ENCODE data around the gene TUBB1. TPM values are rescaled to one million over a fixed set of nuclear protein-coding genes. Genes with fewer than 3 reads are reported as not detected.

The TUBB1 gene
- total RNA-seq, 1 experiment from 2014 or later, result not detected

GRCh38 chr20:59017493-59018231 is 1.6 kb upstream of the TUBB1 start:
- TF ChIP-seq, protein P1, sequence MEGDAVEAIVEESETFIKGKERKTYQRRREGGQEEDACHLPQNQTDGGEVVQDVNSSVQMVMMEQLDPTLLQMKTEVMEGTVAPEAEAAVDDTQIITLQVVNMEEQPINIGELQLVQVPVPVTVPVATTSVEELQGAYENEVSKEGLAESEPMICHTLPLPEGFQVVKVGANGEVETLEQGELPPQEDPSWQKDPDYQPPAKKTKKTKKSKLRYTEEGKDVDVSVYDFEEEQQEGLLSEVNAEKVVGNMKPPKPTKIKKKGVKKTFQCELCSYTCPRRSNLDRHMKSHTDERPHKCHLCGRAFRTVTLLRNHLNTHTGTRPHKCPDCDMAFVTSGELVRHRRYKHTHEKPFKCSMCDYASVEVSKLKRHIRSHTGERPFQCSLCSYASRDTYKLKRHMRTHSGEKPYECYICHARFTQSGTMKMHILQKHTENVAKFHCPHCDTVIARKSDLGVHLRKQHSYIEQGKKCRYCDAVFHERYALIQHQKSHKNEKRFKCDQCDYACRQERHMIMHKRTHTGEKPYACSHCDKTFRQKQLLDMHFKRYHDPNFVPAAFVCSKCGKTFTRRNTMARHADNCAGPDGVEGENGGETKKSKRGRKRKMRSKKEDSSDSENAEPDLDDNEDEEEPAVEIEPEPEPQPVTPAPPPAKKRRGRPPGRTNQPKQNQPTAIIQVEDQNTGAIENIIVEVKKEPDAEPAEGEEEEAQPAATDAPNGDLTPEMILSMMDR (IDR thresholded peaks at IDR 0.05; ENCODE audit: unreplicated experiment), result no peak
- H3K27me3 Mint-ChIP-seq (ENCODE audit: insufficient read depth, unreplicated experiment), result no peaks in the 10 kb centered on the region
- intact Hi-C loops (cut with micrococcal nuclease), result no loop called here
- CTCF ChIA-PET, result interaction anchor here (0.7 to 1.4 kb wide), 4 partner anchors 9 to 437 kb away, joined by 3 to 5 read pairs (median 4); partner anchors contain the start of gene ATP5F1E
- no peaks in the 10 kb centered on the region for H3K9me3 Mint-ChIP-seq (ENCODE audit: unreplicated experiment)
- no peak overlapping the region for H3K27ac Mint-ChIP-seq (ENCODE audit: low read depth, unreplicated experiment)
- POLR2A ChIA-PET, result interaction anchor here (0.6 to 6.5 kb wide), 4 partner anchors 9 to 129 kb away, joined by 3 to 70 read pairs (median 4); partner anchors contain the start of gene ATP5F1E
- peaks cover 7% of the 10 kb centered on the region for H3K36me3 Mint-ChIP-seq (ENCODE audit: insufficient read depth, unreplicated experiment)
- DNase-seq (ENCODE audit: unreplicated experiment), result no peak
- H3K4me1 Mint-ChIP-seq (ENCODE audit: insufficient read depth, unreplicated experiment), result peaks cover 29% of the 10 kb centered on the region
- H3K4me3 Mint-ChIP-seq (ENCODE audit: unreplicated experiment), result no peak overlapping the region
- BruUV-seq (replicated peaks), result no TSS peak

GRCh38 chr20:59018817-59019216 is 412 bp upstream of the TUBB1 start:
- H3K27ac Mint-ChIP-seq (ENCODE audit: low read depth, unreplicated experiment), result no peak overlapping the region
- BruUV-seq (replicated peaks), result no TSS peak
- peaks cover 29% of the 10 kb centered on the region for H3K4me1 Mint-ChIP-seq (ENCODE audit: insufficient read depth, unreplicated experiment)
- ChIA-PET POLR2A (interaction anchor here (0.7 to 6.5 kb wide), 4 partner anchors 8 to 1058 kb away, joined by 3 to 70 read pairs (median 13); partner anchors contain the start of gene ATP5F1E), CTCF (interaction anchor here (0.6 to 1.0 kb wide), 3 partner anchors 12 to 47 kb away, joined by 3 to 5 read pairs (median 4); partner anchors contain the start of gene ATP5F1E)
- no peaks in the 10 kb centered on the region for H3K9me3 Mint-ChIP-seq (ENCODE audit: unreplicated experiment)
- no peaks in the 10 kb centered on the region for H3K27me3 Mint-ChIP-seq (ENCODE audit: insufficient read depth, unreplicated experiment)
- peaks cover 19% of the 10 kb centered on the region for H3K36me3 Mint-ChIP-seq (ENCODE audit: insufficient read depth, unreplicated experiment)
- DNase-seq (ENCODE audit: unreplicated experiment), result no peak
- intact Hi-C loops (cut with micrococcal nuclease), result no loop called here
- TF ChIP-seq, protein P1 (IDR thresholded peaks at IDR 0.05; ENCODE audit: unreplicated experiment), result no peak
- H3K4me3 Mint-ChIP-seq (ENCODE audit: unreplicated experiment), result no peak overlapping the region

DNA sequence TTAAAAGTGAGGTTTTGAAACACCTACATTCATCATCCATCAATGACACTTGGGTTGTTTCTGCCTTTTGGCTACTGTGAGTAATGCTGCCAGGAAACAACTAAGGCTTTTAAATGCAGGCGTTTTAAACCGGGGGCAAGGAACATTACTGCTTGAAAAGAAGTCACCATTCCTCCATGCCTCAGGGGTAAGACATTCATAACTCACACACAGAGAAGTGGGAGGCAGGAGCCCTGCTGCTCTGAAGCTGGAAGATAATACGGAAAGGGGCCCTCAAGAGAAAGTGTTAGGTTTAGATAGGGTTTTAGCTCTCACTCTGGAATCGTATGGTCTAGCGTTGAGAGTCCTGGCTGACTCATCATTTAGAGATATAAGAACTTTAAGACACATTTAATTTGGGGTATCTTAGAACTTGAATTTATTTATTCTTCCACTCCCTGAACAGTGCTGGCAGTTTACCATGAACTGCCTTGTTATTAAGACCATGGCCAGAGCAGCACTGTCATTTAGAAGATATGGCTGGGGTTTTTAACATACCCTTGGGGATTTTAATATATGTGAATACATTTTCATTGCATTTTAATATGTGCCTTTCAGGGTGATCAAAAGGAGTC is 1.8 kb downstream of the TUBB1 start:
- ChIA-PET CTCF (interaction anchor here (0.6 to 1.2 kb wide), 4 partner anchors 11 to 220 kb away, joined by 3 to 6 read pairs (median 4); partner anchors contain the start of gene ATP5F1E), POLR2A (interaction anchor here (0.6 to 6.5 kb wide), 7 partner anchors 10 to 151 kb away, joined by 3 to 70 read pairs (median 4); partner anchors contain the start of genes ATP5F1E and PRELID3B)
- Mint-ChIP-seq H3K27me3 (ENCODE audit: insufficient read depth, unreplicated experiment) (no peaks in the 10 kb centered on the region), H3K4me3 (ENCODE audit: unreplicated experiment) (peak overlapping the region; percentile 40), H3K27ac (ENCODE audit: low read depth, unreplicated experiment) (peak overlapping the region; percentile 83), H3K9me3 (ENCODE audit: unreplicated experiment) (no peaks in the 10 kb centered on the region), H3K36me3 (ENCODE audit: insufficient read depth, unreplicated experiment) (peaks cover 37% of the 10 kb centered on the region), H3K4me1 (ENCODE audit: insufficient read depth, unreplicated experiment) (peaks cover 22% of the 10 kb centered on the region)
- BruUV-seq (replicated peaks), result no TSS peak
- DNase-seq (ENCODE audit: unreplicated experiment), result peak; percentile 82
- intact Hi-C loops (cut with micrococcal nuclease), result no loop called here
- TF ChIP-seq, protein P1 (IDR thresholded peaks at IDR 0.05; ENCODE audit: unreplicated experiment), result no peak

GRCh38 chr20:59022754-59023153 is 3.5 kb downstream of the TUBB1 start:
- no peak for DNase-seq (ENCODE audit: unreplicated experiment)
- H3K36me3 Mint-ChIP-seq (ENCODE audit: insufficient read depth, unreplicated experiment), result peaks cover 54% of the 10 kb centered on the region
- H3K4me3 Mint-ChIP-seq (ENCODE audit: unreplicated experiment), result no peak overlapping the region
- TF ChIP-seq, protein P1 (IDR thresholded peaks at IDR 0.05; ENCODE audit: unreplicated experiment), result no peak
- H3K4me1 Mint-ChIP-seq (ENCODE audit: insufficient read depth, unreplicated experiment), result peaks cover 24% of the 10 kb centered on the region
- ChIA-PET CTCF (interaction anchor here (0.7 to 1.1 kb wide), 4 partner anchors 8 to 208 kb away, joined by 3 to 4 read pairs (median 4); no protein-coding TSS in a partner anchor), POLR2A (interaction anchor here (0.8 to 6.5 kb wide), 5 partner anchors 8 to 125 kb away, joined by 3 to 70 read pairs (median 4); partner anchors contain the start of gene ATP5F1E)
- BruUV-seq (replicated peaks), result no TSS peak
- no peaks in the 10 kb centered on the region for H3K27me3 Mint-ChIP-seq (ENCODE audit: insufficient read depth, unreplicated experiment)
- no peak overlapping the region for H3K27ac Mint-ChIP-seq (ENCODE audit: low read depth, unreplicated experiment)
- intact Hi-C loops (cut with micrococcal nuclease), result no loop called here
- H3K9me3 Mint-ChIP-seq (ENCODE audit: unreplicated experiment), result no peaks in the 10 kb centered on the region
